ENCODE results near the gene RAB20.
"Not testable (repeated sequence)": the region's sequence is repeated elsewhere in the genome, so short reads cannot be mapped to it uniquely, and the experiment has no call there.

The RAB20 gene

DNA sequence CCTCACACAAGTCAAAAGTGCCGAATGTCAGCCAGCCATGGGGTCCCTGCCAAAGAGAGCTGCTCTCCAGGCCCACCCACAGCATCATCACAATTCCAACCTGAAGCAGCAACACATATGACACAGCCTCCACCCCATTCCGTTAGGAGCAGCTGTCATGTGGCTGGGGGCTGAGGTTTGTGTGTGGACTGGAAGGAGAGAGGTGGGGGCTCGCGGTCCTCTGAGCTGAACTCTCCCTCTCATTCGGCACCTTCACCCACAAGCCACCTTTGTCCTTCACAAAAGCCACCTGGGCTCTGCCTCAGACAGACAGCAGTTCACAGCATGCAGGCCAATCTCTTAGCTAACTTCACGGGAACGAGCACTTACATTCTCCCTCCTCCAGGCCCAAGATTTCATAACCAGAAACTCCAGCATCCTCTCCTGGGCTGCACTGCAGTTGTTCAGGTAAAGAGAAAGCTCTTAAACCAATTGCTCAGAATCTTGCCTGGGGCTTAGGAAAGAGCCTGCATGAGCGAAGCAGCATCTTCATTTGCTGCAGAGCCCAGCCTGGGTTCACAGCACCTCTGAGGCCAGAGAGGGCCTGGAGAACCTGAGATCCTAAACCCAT, 7.2 kb downstream of the RAB20 start:
- no peak for DNase-seq

- no peak for DNase-seq
These were observed 8.1 kb downstream of the RAB20 start for GRCh38 chr13:110553417-110553816.

DNA sequence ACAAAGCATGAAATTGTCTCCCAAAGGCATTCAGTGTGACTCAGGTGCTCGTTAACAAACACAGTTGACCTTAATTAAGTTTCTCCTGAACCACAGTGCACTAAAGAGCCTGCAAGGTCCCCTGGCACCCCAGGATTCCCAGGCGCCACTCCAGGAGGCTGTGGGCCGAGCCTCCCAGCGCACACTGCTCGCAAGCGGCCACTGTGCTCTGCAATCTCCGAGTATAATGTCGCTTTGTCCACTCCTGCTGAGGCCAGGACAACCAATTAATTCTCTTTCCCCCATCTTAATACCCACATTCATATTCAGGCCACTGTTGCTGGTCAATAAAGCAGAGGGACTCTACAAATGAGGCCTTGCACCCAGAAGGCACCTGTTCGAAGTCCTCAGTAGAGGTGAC, 8.8 kb downstream of the RAB20 start:
- DNase-seq, result no peak

GRCh38 chr13:110551284-110551683, 10.2 kb downstream of the RAB20 start:
- no peak for DNase-seq

DNA sequence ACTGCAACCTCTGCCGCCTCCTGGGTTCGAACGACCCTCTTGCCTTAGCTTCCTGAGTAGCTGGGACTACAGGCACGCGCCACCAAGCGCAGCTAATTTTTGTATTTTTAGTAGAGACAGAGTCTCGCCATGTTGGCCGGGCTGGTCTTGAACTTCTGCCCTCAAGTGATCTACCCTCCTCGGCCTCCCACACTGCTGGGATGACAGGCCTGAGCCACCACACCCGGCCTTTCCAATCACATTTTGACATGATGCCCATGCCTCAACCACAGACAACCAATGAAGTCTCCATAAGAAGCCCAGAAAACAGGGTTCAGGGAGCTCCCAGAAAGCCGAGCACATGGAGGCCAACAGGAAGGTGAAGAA, 11.7 kb downstream of the RAB20 start:
- DNase-seq, result no peak

DNA sequence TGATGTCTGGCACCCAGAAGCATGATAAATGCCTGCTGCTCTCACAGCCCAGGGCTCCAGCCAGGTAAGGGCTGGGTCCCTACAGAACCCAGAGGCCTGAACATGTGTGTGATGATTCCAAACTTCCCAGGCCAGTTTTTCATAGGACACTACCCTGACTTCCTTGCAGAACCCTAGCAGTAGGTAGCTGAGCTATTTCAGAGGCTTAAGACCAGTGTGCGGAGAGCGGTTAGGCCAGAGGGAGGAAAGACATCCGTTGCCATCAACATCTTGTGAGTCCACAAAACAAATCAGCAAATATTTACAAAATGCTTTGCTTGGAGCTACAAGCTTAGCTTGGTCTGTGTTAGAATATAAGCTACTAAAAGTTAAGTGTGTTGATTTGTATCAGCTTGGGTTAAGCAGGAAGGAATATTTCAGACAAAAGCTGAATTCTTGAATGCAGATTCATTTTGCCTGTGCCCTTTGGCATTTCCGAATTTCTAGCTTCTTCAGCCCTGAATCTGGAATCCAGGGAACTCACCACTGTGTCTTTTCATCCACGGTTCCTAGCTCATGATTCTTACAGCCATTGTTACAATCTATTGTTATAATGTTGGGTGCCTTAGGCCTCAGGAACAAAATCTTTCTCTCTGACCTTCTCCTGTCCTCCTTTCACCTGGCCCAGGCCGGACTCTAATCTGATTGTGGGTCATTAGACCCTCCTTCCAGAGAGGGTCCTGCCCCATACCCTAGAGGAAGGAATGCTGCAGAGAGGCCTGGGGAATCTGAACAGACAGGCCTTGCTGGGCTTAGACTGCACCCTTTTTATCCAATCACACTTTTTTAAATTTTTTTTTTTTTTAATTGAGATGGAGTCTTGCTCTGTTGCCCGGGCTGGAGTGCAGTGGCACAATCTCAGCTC, 12.4 kb downstream of the RAB20 start:
- no peak for DNase-seq

- DNase-seq, result no peak
These were observed 14.6 kb downstream of the RAB20 start for GRCh38 chr13:110546926-110547325.

DNA sequence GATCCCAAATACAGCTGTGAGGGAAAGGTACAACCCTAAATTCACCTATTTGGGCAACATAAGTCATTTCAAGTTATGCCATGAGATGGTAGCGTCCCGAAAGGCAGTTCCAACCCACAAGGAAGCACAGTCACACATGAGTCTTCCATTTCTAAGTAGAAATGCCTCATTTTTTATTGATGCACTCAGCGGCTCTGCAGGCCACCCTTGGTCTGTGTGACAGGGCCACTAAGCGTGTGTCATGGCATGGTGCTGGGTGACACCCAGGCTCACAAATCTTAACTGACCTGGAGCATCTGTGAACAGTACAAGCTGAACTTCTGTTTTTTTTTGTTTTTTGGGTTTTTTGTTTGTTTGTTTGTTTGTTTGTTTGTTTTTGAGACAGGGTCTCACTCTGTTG, 15.1 kb downstream of the RAB20 start:
- DNase-seq, result no peak

DNA sequence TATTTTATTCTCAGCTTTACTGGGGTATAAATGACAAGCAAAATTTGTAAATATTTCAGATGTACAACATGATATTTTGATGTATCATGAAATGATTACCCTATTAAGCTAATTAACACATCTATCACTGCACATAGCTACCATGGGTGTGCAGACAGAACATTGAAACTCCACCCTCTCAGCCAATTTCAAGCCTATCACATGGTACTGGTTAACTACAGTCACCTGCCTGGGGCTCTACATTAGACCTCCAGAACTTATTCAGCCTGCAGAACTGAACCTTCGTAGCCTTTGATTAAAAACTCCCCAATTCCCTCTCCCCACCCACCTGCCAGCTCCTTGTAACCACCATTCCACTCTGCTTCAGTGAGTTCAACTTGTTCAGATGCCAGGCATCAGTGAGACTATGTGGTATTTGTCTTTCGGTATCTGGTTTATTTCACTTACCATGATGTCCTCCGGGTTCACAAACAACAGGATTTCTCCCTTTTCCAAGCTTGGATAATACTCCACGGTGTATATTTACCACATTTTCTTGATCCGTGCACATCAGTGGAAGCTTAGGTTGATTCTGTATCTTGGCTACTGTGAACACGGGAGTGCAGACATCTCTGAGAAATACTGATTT, 19.2 kb downstream of the RAB20 start:
- DNase-seq, result no peak

- no peak for DNase-seq
These were observed 20.0 kb downstream of the RAB20 start for GRCh38 chr13:110541526-110541920.

DNA sequence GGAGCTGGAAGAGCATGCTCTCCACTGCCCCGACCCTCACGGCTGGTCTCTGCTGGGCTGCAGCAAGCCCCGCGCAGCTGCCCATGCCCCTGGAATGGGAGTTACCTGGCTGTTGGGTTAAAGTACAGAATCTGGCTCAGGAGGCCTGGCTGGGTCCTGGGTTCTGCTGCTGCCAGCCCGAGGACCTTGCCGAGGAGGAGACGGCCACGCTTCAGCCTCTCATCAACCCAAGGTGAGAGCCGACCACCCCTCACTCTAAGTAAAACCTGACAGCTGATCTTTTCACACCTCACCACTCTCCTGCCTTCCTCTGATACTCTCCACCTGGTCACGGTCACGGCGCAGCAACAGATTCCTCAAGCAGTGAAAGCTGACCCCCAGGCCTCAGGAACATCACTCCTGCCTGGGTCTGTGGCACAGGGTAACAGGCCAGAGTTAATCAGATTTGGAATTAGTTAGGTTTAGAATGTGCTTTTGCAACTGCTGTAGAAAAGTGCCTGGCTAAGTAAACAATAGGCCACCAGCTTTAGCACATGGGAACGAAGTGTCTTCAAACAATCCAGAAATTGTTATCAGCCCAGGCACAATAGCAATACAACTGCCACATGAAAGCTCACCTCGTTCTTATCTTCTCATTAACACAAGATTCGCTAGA, 20.5 kb downstream of the RAB20 start:
- no peak for DNase-seq

DNA sequence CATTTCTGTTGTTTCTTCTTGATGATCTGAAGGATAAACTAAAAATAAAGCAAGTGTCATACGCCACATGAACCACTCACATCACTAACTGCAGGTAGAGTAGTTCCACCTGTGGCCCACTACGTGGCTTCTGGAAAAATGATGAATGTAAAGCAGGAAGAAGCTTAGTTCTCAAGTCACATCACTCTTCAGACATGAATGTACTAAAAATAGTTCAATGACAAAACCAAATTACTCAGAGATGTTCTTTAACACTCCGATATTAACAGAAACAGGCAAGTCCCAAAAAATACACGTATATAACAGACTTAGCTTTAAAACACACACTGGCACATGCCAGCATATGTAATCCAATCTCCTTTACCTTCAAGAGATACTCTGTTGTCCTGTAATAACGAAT, 21.6 kb downstream of the RAB20 start:
- no peak for DNase-seq

DNA sequence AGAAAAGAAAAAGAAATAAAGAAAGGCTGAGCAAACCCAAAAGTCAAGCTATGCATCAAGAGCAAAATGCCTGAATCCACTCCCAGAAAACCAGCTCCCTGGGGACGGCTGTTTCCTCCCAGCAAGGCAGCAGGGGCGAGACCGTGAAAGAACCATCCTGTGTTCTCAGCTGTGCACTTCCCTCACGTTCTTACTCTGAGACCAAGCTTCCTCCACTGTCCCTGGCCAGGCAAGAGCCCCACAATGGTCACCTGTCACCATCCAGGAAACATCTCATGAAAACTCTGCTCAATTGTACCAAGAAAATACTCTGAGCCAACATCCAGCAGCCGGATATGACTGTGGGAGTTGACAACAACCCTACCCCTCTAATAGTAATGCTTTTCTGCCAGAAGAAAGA, 22.9 kb downstream of the RAB20 start:
- DNase-seq, result no peak

DNA sequence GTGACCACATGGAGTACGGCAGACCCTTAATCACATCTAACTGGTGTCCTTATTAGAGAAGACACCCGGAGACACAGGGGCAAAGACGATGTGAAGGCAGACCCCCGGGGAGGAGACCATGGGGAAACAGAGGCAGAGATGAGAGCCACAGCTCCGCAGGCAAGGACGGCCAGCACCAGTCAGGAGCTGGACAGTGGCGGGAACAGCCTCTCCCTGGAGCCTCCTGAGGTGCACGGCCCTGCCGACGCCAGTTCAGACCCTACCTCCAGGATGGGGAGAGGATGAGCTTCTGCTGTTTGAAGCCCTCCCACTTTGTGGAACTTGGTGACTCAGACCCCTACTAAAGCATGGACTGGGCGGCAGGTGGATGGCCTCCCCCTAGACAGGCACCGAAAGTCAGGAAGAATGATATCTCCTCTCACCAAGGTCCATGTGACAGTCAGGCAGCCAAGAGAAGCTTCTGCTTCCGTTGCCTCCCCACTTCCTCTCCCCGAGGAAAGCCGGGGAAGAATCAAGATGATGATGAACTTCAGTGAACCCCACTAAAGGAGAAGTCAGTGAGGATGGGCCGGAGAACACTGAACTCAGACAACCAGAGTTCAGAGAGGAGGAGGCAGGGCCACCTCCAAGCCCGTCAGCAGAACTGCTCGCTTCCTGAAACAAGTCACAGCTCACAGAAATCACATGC, 25.4 kb downstream of the RAB20 start:
- no peak for DNase-seq

DNA sequence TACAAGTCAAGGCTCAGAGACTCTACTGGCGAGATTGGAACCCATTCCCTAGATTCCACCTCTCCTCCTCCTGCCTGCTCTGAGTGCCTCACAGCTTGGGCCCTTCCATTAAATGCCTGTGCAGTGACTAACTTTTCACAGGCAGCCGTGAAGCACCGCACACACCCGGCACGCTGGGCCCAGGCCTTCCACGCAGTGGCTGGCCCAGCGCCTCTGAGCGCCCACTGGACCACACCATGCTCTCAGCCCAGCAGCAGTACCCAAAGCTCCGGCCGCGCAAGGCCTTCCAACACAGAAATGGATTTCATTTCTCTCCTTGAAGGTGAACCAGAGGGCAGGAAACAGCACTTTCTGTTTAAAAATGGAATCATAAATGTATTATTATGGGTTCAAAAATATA, 26.0 kb downstream of the RAB20 start:
- no peak for DNase-seq

DNA sequence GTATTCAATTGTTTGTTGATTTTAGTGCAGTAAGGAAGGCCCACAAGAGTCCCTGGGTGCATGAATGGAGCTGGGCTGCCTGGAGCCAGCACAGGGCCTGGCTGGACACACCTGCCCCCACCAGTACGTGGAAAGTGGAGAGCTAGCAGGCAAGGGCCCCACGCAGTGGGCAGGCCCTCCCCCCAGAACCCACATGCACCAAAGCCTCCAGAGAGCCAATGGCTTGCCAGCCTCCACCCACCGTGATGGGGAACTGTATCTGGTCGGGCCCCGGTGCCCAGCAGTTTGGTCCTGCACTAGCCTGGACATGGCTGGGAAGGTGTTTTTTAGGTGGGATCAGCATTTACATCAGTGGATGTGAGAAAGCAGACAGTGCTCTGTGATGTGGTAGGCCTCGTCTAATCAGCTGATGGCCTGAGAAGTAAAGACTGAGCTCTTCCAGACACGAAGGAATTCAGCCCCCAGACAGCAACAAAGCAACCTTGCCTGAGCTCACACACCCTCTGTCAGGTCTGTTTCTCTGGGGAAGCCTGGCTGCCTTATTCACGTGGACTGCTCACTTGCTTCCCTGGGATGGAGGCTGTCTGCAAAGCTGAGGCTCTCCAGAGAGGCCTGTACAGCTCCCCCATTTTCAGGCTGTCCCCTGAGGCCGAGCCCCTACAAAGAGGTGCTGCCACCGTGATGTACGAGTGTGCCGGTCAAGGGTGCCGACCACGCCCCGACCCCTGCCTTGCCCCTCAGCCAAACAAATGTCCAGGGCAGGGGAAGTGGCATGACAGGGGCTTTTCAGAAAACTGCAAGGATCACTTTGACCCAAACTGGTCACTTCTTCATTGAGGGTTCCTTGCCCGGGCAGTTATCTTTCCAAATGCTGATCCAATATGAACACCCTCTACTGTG, 27.5 kb downstream of the RAB20 start:
- no peak for DNase-seq

- DNase-seq, result not testable (repeated sequence)
These were observed 29.3 kb downstream of the RAB20 start for GRCh38 chr13:110532258-110532657.

GRCh38 chr13:110531671-110532083, 29.8 kb downstream of the RAB20 start:
- no peak for DNase-seq

GRCh38 chr13:110531100-110531499, 30.4 kb downstream of the RAB20 start:
- no peak for DNase-seq

DNA sequence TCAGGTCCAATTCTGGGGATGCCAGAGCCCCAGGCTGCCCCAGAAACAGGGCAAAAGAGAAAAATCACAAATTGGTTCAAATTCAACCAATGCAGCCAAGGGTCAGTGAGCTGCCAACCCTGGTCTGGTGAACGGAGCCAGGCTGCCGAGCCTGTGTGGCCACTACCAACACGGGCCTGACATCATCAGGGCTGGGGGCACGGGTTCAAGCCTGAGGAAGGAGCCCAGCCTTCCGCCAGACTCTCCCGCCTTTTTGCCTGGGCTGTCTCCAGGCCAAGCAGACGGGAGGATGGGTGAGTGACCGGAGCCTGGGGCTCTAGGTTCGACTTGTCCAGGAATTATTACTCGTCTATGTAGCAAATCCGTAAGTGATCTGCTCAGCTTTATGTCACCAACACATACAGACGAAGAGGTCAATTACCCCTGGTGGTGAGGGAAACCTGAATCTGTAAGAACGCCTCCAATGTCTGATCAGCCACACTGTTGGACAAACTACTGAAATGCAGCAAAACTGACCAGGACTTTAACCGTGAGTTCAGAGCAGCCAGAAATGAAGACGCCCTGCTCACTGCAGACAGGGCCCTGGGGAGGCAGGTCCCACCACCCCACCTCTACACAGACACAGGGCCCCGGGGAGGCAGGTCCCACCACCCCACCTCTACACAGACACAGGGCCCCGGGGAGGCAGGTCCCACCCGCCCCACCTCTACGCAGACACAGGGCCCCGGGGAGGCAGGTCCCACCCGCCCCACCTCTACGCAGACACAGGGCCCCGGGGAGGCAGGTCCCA, 31.8 kb downstream of the RAB20 start:
- no peak for DNase-seq

- no peak for DNase-seq
These were observed 32.6 kb downstream of the RAB20 start for GRCh38 chr13:110528911-110529310.

Data from activated CD4-positive, alpha-beta T cell treated with anti-CD3 and anti-CD28 coated beads, Interleukin-2, amount 50 U/mL, for 1 hour (primary cell).